ENCODE results near the gene SORT1. TPM values are rescaled to one million over a fixed set of nuclear protein-coding genes. Genes with fewer than 3 reads are reported as not detected.
A peak's percentile ranks its signal among the peaks of the same experiment; 100 is the strongest.
"Not testable (repeated sequence)": the region's sequence is repeated elsewhere in the genome, so short reads cannot be mapped to it uniquely, and the experiment has no call there.

The SORT1 gene
- total RNA-seq, 1 donor from 2014 or later: 183 TPM

DNA sequence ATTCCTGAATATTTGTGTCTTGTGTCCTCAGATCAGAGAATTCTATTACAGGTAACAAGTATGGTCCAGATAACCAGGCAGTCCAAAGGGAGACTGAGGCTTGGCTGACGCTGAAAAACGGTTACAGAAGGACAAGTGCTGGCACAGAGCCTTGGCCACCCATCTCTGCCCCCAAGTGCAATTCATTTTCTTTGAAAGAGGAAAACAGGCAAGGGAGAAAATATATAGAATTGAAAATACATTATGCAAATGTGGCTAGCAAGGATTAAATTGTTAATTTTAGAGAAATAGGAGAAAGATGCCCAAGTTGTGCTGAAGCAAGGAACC, 1.2 kb downstream of the SORT1 start:
- intact Hi-C loops (cut with DNase I): loop anchor here (5.0 kb wide), 1 partner anchor 114 kb away; the partner anchor contains the start of gene PSRC1
- H3K9me3 ChIP-seq: no peaks in the 10 kb centered on the region
- peaks cover 10% of the 10 kb centered on the region for H3K36me3 ChIP-seq
- H3K27me3 ChIP-seq: no peaks in the 10 kb centered on the region
- peak overlapping the region; percentile 80 for H3K27ac ChIP-seq
- TF ChIP-seq, protein P1, sequence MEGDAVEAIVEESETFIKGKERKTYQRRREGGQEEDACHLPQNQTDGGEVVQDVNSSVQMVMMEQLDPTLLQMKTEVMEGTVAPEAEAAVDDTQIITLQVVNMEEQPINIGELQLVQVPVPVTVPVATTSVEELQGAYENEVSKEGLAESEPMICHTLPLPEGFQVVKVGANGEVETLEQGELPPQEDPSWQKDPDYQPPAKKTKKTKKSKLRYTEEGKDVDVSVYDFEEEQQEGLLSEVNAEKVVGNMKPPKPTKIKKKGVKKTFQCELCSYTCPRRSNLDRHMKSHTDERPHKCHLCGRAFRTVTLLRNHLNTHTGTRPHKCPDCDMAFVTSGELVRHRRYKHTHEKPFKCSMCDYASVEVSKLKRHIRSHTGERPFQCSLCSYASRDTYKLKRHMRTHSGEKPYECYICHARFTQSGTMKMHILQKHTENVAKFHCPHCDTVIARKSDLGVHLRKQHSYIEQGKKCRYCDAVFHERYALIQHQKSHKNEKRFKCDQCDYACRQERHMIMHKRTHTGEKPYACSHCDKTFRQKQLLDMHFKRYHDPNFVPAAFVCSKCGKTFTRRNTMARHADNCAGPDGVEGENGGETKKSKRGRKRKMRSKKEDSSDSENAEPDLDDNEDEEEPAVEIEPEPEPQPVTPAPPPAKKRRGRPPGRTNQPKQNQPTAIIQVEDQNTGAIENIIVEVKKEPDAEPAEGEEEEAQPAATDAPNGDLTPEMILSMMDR (IDR thresholded peaks at IDR 0.05): no peak
- peak overlapping the region; percentile 68 for H3K4me3 ChIP-seq
- H3K4me1 ChIP-seq: peaks cover 59% of the 10 kb centered on the region
- no peak for ATAC-seq
- no peak for DNase-seq

DNA sequence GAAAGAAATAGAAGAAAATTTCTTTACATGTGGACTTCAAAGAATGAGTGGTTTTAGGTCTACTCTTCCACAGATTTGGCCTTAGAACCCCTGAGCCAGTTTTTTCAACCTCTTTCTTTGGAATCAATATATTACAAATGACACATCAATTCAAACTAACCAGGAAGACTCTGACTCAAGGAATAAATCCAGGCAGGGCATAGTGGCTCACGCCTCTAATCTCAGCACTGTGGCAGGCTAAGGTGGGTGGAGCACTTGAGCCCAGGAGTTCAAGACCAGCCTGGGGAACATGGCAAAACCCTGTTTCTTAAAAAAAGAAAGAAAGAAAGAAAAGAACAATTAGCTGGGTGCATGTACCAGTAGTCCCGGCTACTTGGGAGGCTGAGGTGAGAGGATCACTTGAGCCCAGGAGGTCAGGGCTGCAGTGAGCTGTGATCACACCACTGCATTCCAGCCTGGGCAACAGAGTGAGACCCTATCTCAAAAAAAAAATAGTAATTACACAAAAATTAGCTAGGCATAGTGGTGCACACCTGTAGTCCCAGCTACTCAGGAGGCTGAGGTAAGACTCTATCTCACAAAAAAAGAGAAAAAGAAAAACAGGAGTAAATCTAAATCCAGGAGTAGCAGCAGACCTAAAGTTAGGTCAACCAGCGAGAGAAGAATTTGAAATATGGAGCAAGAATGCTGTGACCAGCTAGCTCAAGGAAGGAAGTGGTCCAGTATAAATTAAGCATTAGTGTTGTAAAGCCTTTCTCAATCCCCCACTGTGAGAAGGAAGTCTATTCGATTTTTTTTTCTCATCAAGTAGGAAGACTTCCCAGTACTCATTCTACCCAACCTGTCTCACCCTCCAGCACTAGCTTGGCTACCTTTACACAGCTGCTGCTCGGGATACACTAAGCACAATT, 1.9 kb downstream of the SORT1 start:
- Histone ChIP-seq H3K27ac (peak overlapping the region; percentile 80), H3K4me3 (peak overlapping the region; percentile 68), H3K9me3 (no peaks in the 10 kb centered on the region), H3K36me3 (peaks cover 4% of the 10 kb centered on the region), H3K27me3 (no peaks in the 10 kb centered on the region), H3K4me1 (peaks cover 64% of the 10 kb centered on the region)
- DNase-seq (no peak), ATAC-seq (peak; percentile 6)
- TF ChIP-seq, protein P1 (IDR thresholded peaks at IDR 0.05): no peak
- intact Hi-C loops (cut with DNase I): loop anchor here (5.0 kb wide), 1 partner anchor 114 kb away; the partner anchor contains the start of gene PSRC1

DNA sequence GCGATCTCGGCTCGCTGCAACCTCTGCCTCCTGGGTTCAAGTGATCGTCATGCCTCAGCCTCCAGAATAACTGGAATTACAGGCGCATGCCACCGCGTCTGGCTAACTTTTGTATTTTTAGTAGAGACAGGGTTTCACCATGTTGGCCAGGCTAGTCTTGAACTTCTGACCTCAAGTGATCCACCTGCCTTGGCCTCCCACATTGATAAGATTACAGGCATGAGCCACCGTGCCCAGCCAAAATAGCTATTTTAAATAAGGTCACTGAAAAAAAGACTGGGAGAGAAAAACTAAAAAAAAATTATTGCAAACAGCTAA, 2.5 kb downstream of the SORT1 start:
- DNase-seq, H3K27me3 ChIP-seq, H3K9me3 ChIP-seq, ATAC-seq, H3K36me3 ChIP-seq: not testable (repeated sequence)
- intact Hi-C loops (cut with DNase I): loop anchor here (5.0 kb wide), 1 partner anchor 113 kb away; the partner anchor contains the start of gene PSRC1
- Histone ChIP-seq H3K4me3 (peak overlapping the region; percentile 68), H3K4me1 (peaks cover 66% of the 10 kb centered on the region), H3K27ac (peak overlapping the region; percentile 80)

DNA sequence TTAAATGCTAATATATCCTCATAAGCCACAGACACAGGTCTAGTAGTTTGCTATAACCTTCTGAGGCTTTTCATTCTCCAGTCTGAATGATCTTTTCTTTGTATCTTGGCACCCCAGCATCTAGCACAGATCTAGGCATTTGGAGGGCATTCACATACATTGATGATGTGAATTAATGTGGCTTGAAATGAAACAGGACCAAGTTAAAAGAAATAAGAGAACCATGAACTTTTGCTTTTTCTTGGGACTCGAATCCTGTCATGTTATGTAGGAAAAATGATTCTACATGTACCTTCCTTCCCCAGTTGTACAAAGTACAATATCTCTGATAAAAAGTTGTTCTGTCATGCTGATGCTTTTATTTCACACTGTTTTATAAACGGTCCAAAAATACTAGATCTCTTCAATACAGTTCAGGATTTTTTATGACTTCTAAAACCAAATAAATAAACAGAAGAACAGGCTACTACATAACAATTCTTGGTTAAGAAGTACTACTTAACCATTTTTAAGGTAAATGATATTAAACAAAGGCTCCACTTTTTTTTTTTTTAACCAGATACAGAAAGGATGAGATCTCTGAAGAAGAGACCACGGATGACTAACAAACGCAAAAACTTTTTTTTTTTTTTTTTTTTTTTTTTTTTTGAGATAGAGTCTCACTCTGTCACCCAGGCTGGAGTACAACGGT, 3.0 kb downstream of the SORT1 start:
- H3K4me3 ChIP-seq: no peak overlapping the region
- TF ChIP-seq, protein P1 (IDR thresholded peaks at IDR 0.05): no peak
- no peak for DNase-seq
- H3K27ac ChIP-seq: peak overlapping the region; percentile 80
- intact Hi-C loops (cut with DNase I): loop anchor here (5.0 kb wide), 1 partner anchor 112 kb away; the partner anchor contains the start of gene PSRC1
- no peaks in the 10 kb centered on the region for H3K9me3 ChIP-seq
- ATAC-seq: no peak
- H3K27me3 ChIP-seq: no peaks in the 10 kb centered on the region
- no peaks in the 10 kb centered on the region for H3K36me3 ChIP-seq
- peaks cover 71% of the 10 kb centered on the region for H3K4me1 ChIP-seq

DNA sequence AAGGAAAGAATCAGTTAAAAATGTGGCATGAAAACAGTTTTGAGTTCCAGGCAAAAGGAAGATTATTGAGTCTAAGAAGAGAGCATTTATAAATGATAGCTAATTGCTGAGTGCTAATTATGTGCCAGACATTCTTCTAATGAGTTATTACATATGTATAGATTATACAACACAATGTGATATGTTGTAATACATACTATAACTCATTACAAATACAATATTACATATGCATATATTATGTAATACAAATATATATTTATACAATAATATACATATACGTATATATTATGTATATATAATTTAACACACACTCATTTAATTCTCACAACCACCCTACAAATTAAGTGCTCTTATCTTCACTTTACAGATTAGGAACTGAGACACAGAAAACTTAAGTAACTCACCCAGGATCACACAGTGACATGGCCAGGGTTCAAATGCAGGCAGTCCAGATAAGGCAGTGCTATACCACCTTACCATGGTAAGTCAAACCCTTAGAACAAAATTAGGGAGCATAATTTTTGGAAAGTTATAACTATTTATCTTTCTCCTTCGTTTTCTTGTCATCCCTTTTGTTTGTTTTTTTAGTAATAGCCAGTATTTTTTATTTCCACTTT, 4.0 kb downstream of the SORT1 start:
- Histone ChIP-seq H3K9me3 (no peaks in the 10 kb centered on the region), H3K27me3 (no peaks in the 10 kb centered on the region), H3K4me3 (peak overlapping the region; percentile 39), H3K27ac (peak overlapping the region; percentile 80), H3K4me1 (peaks cover 76% of the 10 kb centered on the region), H3K36me3 (no peaks in the 10 kb centered on the region)
- intact Hi-C loops (cut with DNase I): no loop called here
- TF ChIP-seq, protein P1 (IDR thresholded peaks at IDR 0.05): no peak
- no peak for DNase-seq
- ATAC-seq: no peak

Measured in upper lobe of right lung (tissue), 1 donor.